ENCODE measurements around the gene CRIP2. TPM values are rescaled to one million over a fixed set of nuclear protein-coding genes. Genes with fewer than 3 reads are reported as not detected.
A peak's percentile ranks its signal among the peaks of the same experiment; 100 is the strongest.

Gene CRIP2
- total RNA-seq, 2 donors from 2014 or later = 51.6 to 58.8 TPM

- no peak overlapping the region for H3K27ac Mint-ChIP-seq
- H3K27me3 Mint-ChIP-seq = no peaks in the 10 kb centered on the region
- ATAC-seq (no peak), DNase-seq (no peak)
- no peak overlapping the region for H3K4me3 Mint-ChIP-seq
- H3K36me3 Mint-ChIP-seq (ENCODE audit: low read depth) = peaks cover 2% of the 10 kb centered on the region
- H3K9me3 ChIP-seq (ENCODE audit: control insufficient read depth, low read length, poor library complexity, severe bottlenecking) = no peaks in the 10 kb centered on the region
- peaks cover 15% of the 10 kb centered on the region for H3K4me1 Mint-ChIP-seq
Measured at GRCh38 chr14:105437723-105438500, 36.7 kb upstream of the CRIP2 start.

- no peak overlapping the region for H3K27ac Mint-ChIP-seq
Measured at GRCh38 chr14:105439179-105439578, 35.4 kb upstream of the CRIP2 start.

GRCh38 chr14:105439710-105440553 lies 34.7 kb upstream of the CRIP2 start:
- H3K9me3 ChIP-seq (ENCODE audit: control insufficient read depth, low read length, poor library complexity, severe bottlenecking) = no peaks in the 10 kb centered on the region
- H3K27me3 Mint-ChIP-seq = no peaks in the 10 kb centered on the region
- no peak overlapping the region for H3K27ac Mint-ChIP-seq
- ATAC-seq = no peak
- DNase-seq = no peak
- peak overlapping the region; percentile 15 for H3K4me3 Mint-ChIP-seq
- peaks cover 2% of the 10 kb centered on the region for H3K36me3 Mint-ChIP-seq (ENCODE audit: low read depth)
- peaks cover 12% of the 10 kb centered on the region for H3K4me1 Mint-ChIP-seq

More at GRCh38 chr14:105439179-105439578, 35.4 kb upstream of the CRIP2 start:
- DNase-seq (no peak), ATAC-seq (no peak)
- no peaks in the 10 kb centered on the region for H3K9me3 ChIP-seq (ENCODE audit: control insufficient read depth, low read length, poor library complexity, severe bottlenecking)
- Mint-ChIP-seq H3K4me3 (no peak overlapping the region), H3K4me1 (peaks cover 15% of the 10 kb centered on the region), H3K36me3 (ENCODE audit: low read depth) (peaks cover 2% of the 10 kb centered on the region), H3K27me3 (no peaks in the 10 kb centered on the region)

- no peak for DNase-seq
- H3K27ac Mint-ChIP-seq = no peak overlapping the region
- H3K36me3 Mint-ChIP-seq (ENCODE audit: low read depth) = peaks cover 2% of the 10 kb centered on the region
- H3K4me3 Mint-ChIP-seq = peak overlapping the region; percentile 15
- no peaks in the 10 kb centered on the region for H3K9me3 ChIP-seq (ENCODE audit: control insufficient read depth, low read length, poor library complexity, severe bottlenecking)
- no peaks in the 10 kb centered on the region for H3K27me3 Mint-ChIP-seq
- H3K4me1 Mint-ChIP-seq = peaks cover 9% of the 10 kb centered on the region
- ATAC-seq = no peak
Measured at GRCh38 chr14:105440554-105440900, 34.1 kb upstream of the CRIP2 start.

- H3K27ac Mint-ChIP-seq = no peak overlapping the region
- no peak for ATAC-seq
- no peaks in the 10 kb centered on the region for H3K9me3 ChIP-seq (ENCODE audit: control insufficient read depth, low read length, poor library complexity, severe bottlenecking)
- peaks cover 2% of the 10 kb centered on the region for H3K36me3 Mint-ChIP-seq (ENCODE audit: low read depth)
- no peak for DNase-seq
- no peak overlapping the region for H3K4me3 Mint-ChIP-seq
- peaks cover 5% of the 10 kb centered on the region for H3K4me1 Mint-ChIP-seq
- H3K27me3 Mint-ChIP-seq = no peaks in the 10 kb centered on the region
Measured at GRCh38 chr14:105440992-105441391, 33.6 kb upstream of the CRIP2 start.

GRCh38 chr14:105442125-105442524 lies 32.5 kb upstream of the CRIP2 start:
- DNase-seq = no peak
- H3K9me3 ChIP-seq (ENCODE audit: control insufficient read depth, low read length, poor library complexity, severe bottlenecking) = no peaks in the 10 kb centered on the region
- peaks cover 2% of the 10 kb centered on the region for H3K36me3 Mint-ChIP-seq (ENCODE audit: low read depth)
- ATAC-seq = no peak
- peaks cover 2% of the 10 kb centered on the region for H3K4me1 Mint-ChIP-seq
- H3K27me3 Mint-ChIP-seq = no peaks in the 10 kb centered on the region
- no peak overlapping the region for H3K4me3 Mint-ChIP-seq
- H3K27ac Mint-ChIP-seq = no peak overlapping the region

GRCh38 chr14:105442834-105443233 lies 31.8 kb upstream of the CRIP2 start:
- Mint-ChIP-seq H3K4me3 (no peak overlapping the region), H3K4me1 (peaks cover 2% of the 10 kb centered on the region), H3K36me3 (ENCODE audit: low read depth) (peaks cover 2% of the 10 kb centered on the region), H3K27ac (no peak overlapping the region), H3K27me3 (no peaks in the 10 kb centered on the region)
- H3K9me3 ChIP-seq (ENCODE audit: control insufficient read depth, low read length, poor library complexity, severe bottlenecking) = no peaks in the 10 kb centered on the region
- ATAC-seq (no peak), DNase-seq (no peak)

- Mint-ChIP-seq H3K36me3 (ENCODE audit: low read depth) (peaks cover 2% of the 10 kb centered on the region), H3K4me1 (peaks cover 6% of the 10 kb centered on the region), H3K4me3 (no peak overlapping the region), H3K27me3 (no peaks in the 10 kb centered on the region), H3K27ac (no peak overlapping the region)
- no peaks in the 10 kb centered on the region for H3K9me3 ChIP-seq (ENCODE audit: control insufficient read depth, low read length, poor library complexity, severe bottlenecking)
- DNase-seq = no peak
- ATAC-seq = no peak
Measured at GRCh38 chr14:105444859-105445258, 29.8 kb upstream of the CRIP2 start.

- no peak for DNase-seq
- Mint-ChIP-seq H3K27me3 (no peaks in the 10 kb centered on the region), H3K4me1 (peaks cover 6% of the 10 kb centered on the region), H3K27ac (no peak overlapping the region), H3K4me3 (no peak overlapping the region), H3K36me3 (ENCODE audit: low read depth) (peaks cover 2% of the 10 kb centered on the region)
- H3K9me3 ChIP-seq (ENCODE audit: control insufficient read depth, low read length, poor library complexity, severe bottlenecking) = no peaks in the 10 kb centered on the region
- no peak for ATAC-seq
Measured at GRCh38 chr14:105445290-105445689, 29.3 kb upstream of the CRIP2 start.

- no peak overlapping the region for H3K4me3 Mint-ChIP-seq
- no peak for DNase-seq
- no peaks in the 10 kb centered on the region for H3K9me3 ChIP-seq (ENCODE audit: control insufficient read depth, low read length, poor library complexity, severe bottlenecking)
- peaks cover 2% of the 10 kb centered on the region for H3K36me3 Mint-ChIP-seq (ENCODE audit: low read depth)
- no peaks in the 10 kb centered on the region for H3K27me3 Mint-ChIP-seq
- H3K4me1 Mint-ChIP-seq = peaks cover 6% of the 10 kb centered on the region
- H3K27ac Mint-ChIP-seq = peak overlapping the region; percentile 32
- ATAC-seq = no peak
Measured at GRCh38 chr14:105445901-105446845, 28.4 kb upstream of the CRIP2 start.

- H3K36me3 Mint-ChIP-seq (ENCODE audit: low read depth) = no peaks in the 10 kb centered on the region
- peaks cover 4% of the 10 kb centered on the region for H3K4me1 Mint-ChIP-seq
- no peak for DNase-seq
- no peak for ATAC-seq
- no peaks in the 10 kb centered on the region for H3K27me3 Mint-ChIP-seq
- no peak overlapping the region for H3K4me3 Mint-ChIP-seq
- peak overlapping the region; percentile 32 for H3K27ac Mint-ChIP-seq
- H3K9me3 ChIP-seq (ENCODE audit: control insufficient read depth, low read length, poor library complexity, severe bottlenecking) = no peaks in the 10 kb centered on the region
Measured at GRCh38 chr14:105446971-105447370, 27.6 kb upstream of the CRIP2 start.

GRCh38 chr14:105447651-105448640 lies 26.7 kb upstream of the CRIP2 start:
- no peak for DNase-seq
- H3K4me1 Mint-ChIP-seq = peaks cover 4% of the 10 kb centered on the region
- peak; percentile 6 for ATAC-seq

More at GRCh38 chr14:105447651-105448640, 26.7 kb upstream of the CRIP2 start:
- H3K4me3 Mint-ChIP-seq = no peak overlapping the region
- H3K27ac Mint-ChIP-seq = no peak overlapping the region
- no peaks in the 10 kb centered on the region for H3K27me3 Mint-ChIP-seq
- no peaks in the 10 kb centered on the region for H3K36me3 Mint-ChIP-seq (ENCODE audit: low read depth)
- no peaks in the 10 kb centered on the region for H3K9me3 ChIP-seq (ENCODE audit: control insufficient read depth, low read length, poor library complexity, severe bottlenecking)
